Activated CD8-positive, alpha-beta T cell treated with anti-CD3 and anti-CD28 coated beads for 36 hours (primary cell): ENCODE results near the gene TICAM1. TPM values are rescaled to one million over a fixed set of nuclear protein-coding genes. Genes with fewer than 3 reads are reported as not detected.
"Not testable (repeated sequence)": the region's sequence is repeated elsewhere in the genome, so short reads cannot be mapped to it uniquely, and the experiment has no call there.

Experiments used
- ATAC-seq: fragments of 200-7000 bp; cut with Tn5 transposase; one replicate; pipeline ENCODE4 v1.10.0; 2021; ENCODE audit warnings: mild to moderate bottlenecking, moderate library complexity
- CTCF ChIA-PET: fragments of 350-600 bp; sonication (Branson Sonifier 250); formaldehyde crosslinking; loops from one replicate; lab custom pipeline; 2021; ENCODE audit warnings: antibody characterized with exemption; lab: Charles Lee
- POLR2A ChIA-PET: fragments of 350-600 bp; sonication (Branson Sonifier 250); formaldehyde crosslinking; loops from one replicate; lab custom pipeline; 2021; ENCODE audit warnings: antibody characterized with exemption; lab: Charles Lee
- DNase-seq: peaks from one replicate; pipeline ENCODE4 v3.0.0-alpha.2; 2020
- H3K27ac Mint-ChIP-seq: one replicate; pipeline ENCODE4 v1.8.0; 2021; ENCODE audit warnings: mild to moderate bottlenecking, mixed read lengths
- H3K27me3 Mint-ChIP-seq: one replicate; pipeline ENCODE4 v1.8.0; 2021; ENCODE audit warnings: mixed read lengths
- H3K36me3 Mint-ChIP-seq: one replicate; pipeline ENCODE4 v1.8.0; 2021; ENCODE audit warnings: low read depth, mixed read lengths
- H3K4me1 Mint-ChIP-seq: one replicate; pipeline ENCODE4 v1.8.0; 2021; ENCODE audit warnings: low read depth, mixed read lengths
- H3K4me3 Mint-ChIP-seq: one replicate; pipeline ENCODE4 v1.8.0; 2021; ENCODE audit warnings: mild to moderate bottlenecking, moderate library complexity, mixed read lengths
- H3K9me3 Mint-ChIP-seq: one replicate; pipeline ENCODE4 v1.8.0; 2021; ENCODE audit warnings: mixed read lengths
- intact Hi-C: fragments of 100-400 bp; cut with micrococcal nuclease; formaldehyde crosslinking; loops from one replicate; pipeline ENCODE4 v1.10.0; 2022
- total RNA-seq, 2 experiments: library from RNA; stranded (reverse); gene quantifications; one replicate each; pipeline ENCODE4 v1.2.3, GENCODE V29; 2021
- TF ChIP-seq, protein P1 (sequence below): fragments of 200-600 bp; IDR thresholded peaks from one replicate; pipeline ENCODE4 v1.8.0; 2022; ENCODE audit warnings: antibody characterized with exemption, mild to moderate bottlenecking

Gene TICAM1
- total RNA-seq, 2 experiments from 2014 or later, result 17.4 to 17.5 TPM

DNA sequence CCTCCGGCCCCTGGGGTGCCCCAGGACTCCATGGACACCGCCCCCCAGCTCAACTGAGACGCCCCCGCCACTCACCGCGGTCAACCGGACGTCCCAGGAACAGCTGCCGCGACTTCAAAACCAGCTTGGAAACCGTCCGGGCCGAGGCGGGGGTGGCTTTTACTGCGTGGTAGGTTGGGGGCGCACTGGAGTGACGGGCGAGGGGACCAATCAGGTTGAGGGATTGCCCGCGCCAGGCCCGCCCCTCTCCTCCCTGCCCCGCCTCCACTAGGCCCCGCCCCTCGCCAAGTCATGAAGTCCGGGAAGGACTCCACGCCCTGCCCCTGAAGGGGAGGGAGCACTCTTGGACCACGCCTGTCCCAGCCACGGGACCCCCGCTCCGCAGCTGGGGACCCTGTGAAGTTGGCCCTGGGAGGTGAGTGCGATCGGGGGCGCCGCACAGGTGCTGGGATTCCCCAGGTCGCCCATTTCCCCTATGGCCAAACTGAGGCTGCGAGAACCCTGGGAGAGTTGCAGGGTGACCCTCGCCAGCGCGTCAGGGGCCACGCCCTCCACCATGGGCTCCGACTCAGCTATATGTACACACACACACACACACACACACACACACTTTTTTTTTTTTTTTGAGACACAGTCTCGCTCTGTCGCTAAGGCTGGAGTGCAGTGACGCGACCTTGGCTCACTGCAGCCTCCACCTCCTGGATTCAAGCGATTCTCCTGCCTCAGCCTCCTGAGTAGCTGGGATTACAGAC is 36.2 kb upstream of the TICAM1 start, which contains the start of gene PLIN3:
Gene PLIN3 (minus strand): TSS at position 134 of the 752 bp plus-strand sequence. CDS start 6,273 bp downstream, outside the sequence.
- DNase-seq, result peak; percentile 97
- Mint-ChIP-seq H3K36me3 (no peaks in the 10 kb centered on the region), H3K27me3 (peaks cover 2% of the 10 kb centered on the region), H3K4me3 (peak within 1 kb of the TSS; percentile 75), H3K9me3 (no peaks in the 10 kb centered on the region), H3K4me1 (peaks cover 15% of the 10 kb centered on the region), H3K27ac (peak within 1 kb of the TSS; percentile 59)
- CTCF ChIA-PET, result interaction anchor here (1.1 to 8.5 kb wide), 9 partner anchors 17 to 164 kb away, joined by 3 to 110 read pairs (median 5); partner anchors contain the start of gene TICAM1
- TF ChIP-seq, protein P1, sequence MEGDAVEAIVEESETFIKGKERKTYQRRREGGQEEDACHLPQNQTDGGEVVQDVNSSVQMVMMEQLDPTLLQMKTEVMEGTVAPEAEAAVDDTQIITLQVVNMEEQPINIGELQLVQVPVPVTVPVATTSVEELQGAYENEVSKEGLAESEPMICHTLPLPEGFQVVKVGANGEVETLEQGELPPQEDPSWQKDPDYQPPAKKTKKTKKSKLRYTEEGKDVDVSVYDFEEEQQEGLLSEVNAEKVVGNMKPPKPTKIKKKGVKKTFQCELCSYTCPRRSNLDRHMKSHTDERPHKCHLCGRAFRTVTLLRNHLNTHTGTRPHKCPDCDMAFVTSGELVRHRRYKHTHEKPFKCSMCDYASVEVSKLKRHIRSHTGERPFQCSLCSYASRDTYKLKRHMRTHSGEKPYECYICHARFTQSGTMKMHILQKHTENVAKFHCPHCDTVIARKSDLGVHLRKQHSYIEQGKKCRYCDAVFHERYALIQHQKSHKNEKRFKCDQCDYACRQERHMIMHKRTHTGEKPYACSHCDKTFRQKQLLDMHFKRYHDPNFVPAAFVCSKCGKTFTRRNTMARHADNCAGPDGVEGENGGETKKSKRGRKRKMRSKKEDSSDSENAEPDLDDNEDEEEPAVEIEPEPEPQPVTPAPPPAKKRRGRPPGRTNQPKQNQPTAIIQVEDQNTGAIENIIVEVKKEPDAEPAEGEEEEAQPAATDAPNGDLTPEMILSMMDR, result no peak
- intact Hi-C loops, result no loop called here
- POLR2A ChIA-PET, result interaction anchor here (0.6 to 8.6 kb wide), 8 partner anchors 12 to 213 kb away, joined by 3 to 82 read pairs (median 3); no protein-coding TSS in a partner anchor
- ATAC-seq, result peak; percentile 95

DNA sequence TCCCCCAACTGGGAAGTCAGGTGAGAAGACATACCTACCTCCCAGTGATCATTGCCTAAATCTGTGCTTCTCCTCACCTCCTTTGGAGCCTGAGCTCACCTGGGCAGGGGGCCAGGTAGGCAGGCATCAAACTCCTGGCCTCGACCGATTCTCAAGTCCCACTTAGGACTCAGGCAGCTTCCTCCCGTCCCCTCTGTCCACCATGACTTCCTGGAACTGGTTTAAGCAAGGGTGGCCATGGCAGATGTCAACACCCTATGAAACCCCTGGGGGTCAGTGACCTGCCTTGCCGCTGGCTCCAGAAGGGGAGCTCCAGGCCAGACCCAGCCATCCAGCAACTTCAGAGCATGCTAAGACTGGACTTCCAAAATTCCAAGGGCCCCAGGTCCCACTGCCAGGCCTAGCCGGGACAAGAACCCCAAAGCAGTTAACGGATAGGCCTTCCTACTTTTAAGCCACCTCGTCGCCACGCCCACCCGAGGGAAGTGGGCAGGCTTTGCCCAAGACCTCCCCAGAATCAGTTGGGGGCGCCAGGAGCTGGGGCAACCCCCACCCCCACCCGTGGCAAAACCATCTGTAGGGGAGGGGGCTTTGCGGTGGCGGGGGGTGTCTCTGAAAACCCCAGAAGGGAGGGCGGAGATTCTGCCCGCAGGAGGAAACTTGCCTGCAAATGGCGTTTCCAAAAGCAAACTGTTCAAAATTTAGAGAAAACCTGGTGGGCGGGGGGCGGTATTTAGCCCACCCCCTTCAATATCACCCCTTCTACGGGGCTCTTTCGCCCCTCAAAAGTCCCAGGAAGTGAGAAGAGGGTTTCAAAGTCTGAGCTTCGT is 35.3 kb upstream of the TICAM1 start:
- TF ChIP-seq, protein P1, result no peak
- Mint-ChIP-seq H3K27ac (peak overlapping the region; percentile 59), H3K4me1 (peaks cover 12% of the 10 kb centered on the region), H3K27me3 (peaks cover 2% of the 10 kb centered on the region), H3K4me3 (peak overlapping the region; percentile 75), H3K9me3 (no peaks in the 10 kb centered on the region), H3K36me3 (no peaks in the 10 kb centered on the region)
- CTCF ChIA-PET, result interaction anchor here (1.1 to 8.5 kb wide), 10 partner anchors 15 to 172 kb away, joined by 3 to 110 read pairs (median 5); no protein-coding TSS in a partner anchor
- intact Hi-C loops, result no loop called here
- ATAC-seq (peak; percentile 6), DNase-seq (peak; percentile 75)
- POLR2A ChIA-PET, result interaction anchor here (0.6 to 8.6 kb wide), 8 partner anchors 13 to 213 kb away, joined by 3 to 82 read pairs (median 3); no protein-coding TSS in a partner anchor

DNA sequence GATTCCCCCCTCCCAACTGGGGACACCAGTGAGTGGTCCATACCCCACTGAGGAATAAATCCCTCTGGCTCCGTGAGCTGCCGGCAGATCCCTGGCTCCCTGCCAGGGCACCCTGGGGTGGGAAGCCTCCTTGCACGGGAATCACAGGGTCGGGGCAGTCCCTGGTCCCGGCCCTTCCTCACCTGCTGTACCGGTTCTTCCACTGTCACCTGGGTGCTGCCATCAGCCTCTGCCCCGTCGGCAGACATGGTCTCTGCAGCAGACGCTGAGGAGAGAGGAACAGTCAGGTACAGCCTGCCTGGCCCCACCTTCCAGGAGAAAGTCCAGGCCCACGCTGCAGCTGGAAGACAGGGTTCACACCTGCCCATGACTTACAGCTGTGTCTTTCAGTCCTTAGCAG is 29.6 kb upstream of the TICAM1 start:
- TF ChIP-seq, protein P1, result no peak
- Mint-ChIP-seq H3K4me1 (no peaks in the 10 kb centered on the region), H3K27me3 (no peaks in the 10 kb centered on the region), H3K36me3 (no peaks in the 10 kb centered on the region), H3K27ac (no peak overlapping the region), H3K4me3 (no peak overlapping the region), H3K9me3 (no peaks in the 10 kb centered on the region)
- ATAC-seq (no peak), DNase-seq (no peak)
- ChIA-PET CTCF (interaction anchor here (0.5 to 8.2 kb wide), 3 partner anchors 10 to 149 kb away, joined by 3 to 52 read pairs (median 20); no protein-coding TSS in a partner anchor), POLR2A (interaction anchor here (0.9 kb wide), 1 partner anchor 36 kb away, joined by 3 read pairs; no protein-coding TSS in a partner anchor)
- intact Hi-C loops, result no loop called here

DNA sequence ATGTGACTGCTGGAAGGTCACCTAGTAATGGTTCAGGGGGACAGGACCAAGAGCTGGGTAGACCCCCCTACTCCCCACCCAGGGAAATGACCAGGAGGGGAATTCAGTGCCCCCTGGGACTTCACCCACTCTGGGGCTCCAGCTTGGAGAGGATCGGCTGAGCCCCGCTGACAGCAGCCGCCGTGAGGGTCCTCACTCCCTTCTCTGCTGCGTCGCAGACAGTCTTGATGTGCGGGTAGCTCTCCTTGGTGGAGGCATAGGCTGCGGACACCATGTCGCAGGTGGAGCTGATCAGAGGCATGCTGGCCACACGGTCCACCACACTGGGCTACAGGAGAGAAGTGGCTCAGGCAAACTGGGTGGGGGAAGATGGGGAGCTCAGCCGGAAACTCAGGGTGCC is 28.2 kb upstream of the TICAM1 start:
- DNase-seq, result no peak
- no peaks in the 10 kb centered on the region for H3K9me3 Mint-ChIP-seq
- no peaks in the 10 kb centered on the region for H3K27me3 Mint-ChIP-seq
- no peak overlapping the region for H3K27ac Mint-ChIP-seq
- no peaks in the 10 kb centered on the region for H3K4me1 Mint-ChIP-seq
- TF ChIP-seq, protein P1, result no peak
- no peaks in the 10 kb centered on the region for H3K36me3 Mint-ChIP-seq
- POLR2A ChIA-PET, result no interaction called here
- intact Hi-C loops, result no loop called here
- no peak for ATAC-seq
- H3K4me3 Mint-ChIP-seq, result no peak overlapping the region
- CTCF ChIA-PET, result interaction anchor here (1.3 to 4.4 kb wide), 3 partner anchors 8 to 171 kb away, joined by 4 to 20 read pairs (median 10); no protein-coding TSS in a partner anchor

DNA sequence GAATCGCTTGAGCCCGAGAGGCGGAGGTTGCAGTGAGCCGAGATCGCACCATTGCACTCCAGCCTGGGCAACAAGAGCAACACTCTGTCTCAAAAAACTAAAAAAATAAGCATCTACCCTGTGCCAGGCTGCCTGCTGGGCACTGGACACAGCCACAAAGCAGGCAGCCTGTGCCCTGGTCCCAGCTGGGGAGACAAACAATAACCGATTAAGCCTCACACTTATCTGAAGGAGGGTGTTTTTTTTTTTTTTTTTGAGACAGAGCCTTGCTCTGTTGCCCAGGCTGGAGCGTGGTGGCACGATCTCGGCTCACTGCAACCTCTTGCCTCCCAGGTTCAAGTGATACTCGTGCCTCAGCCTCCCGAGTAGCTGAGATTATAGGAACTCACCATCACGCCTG is 25.0 kb upstream of the TICAM1 start:
- ATAC-seq, POLR2A ChIA-PET, H3K9me3 Mint-ChIP-seq, H3K27me3 Mint-ChIP-seq, H3K27ac Mint-ChIP-seq, H3K4me3 Mint-ChIP-seq, H3K36me3 Mint-ChIP-seq, intact Hi-C loops, H3K4me1 Mint-ChIP-seq, DNase-seq: not testable (repeated sequence)
- CTCF ChIA-PET, result interaction anchor here (12.0 kb wide), 1 partner anchor 49 kb away, joined by 310 read pairs; no protein-coding TSS in a partner anchor

DNA sequence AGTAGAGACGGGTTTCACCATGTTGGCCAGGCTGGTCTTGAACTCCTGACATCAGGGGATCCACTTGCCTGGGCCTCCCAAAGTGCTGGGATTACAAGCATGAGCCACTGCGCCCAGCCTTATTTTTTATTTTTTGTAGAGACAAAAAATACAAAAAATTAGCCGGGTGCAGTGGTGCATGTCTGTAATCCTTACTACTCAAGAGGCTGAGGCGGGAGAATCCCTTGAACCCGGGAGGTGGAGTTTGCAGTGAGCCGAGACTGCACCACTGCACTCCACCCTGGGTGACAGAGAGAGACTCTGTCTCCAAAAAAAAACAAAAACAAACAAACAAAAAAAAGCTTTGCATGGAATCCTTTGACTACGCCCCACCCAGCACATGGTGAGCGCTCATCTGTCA is 22.0 kb upstream of the TICAM1 start:
- H3K4me1 Mint-ChIP-seq, H3K27me3 Mint-ChIP-seq, ATAC-seq, H3K36me3 Mint-ChIP-seq, H3K27ac Mint-ChIP-seq, DNase-seq, H3K4me3 Mint-ChIP-seq, H3K9me3 Mint-ChIP-seq: not testable (repeated sequence)
- ChIA-PET POLR2A (interaction anchor here (1.2 kb wide), 1 partner anchor 14 kb away, joined by 3 read pairs; the partner anchor contains the start of gene PLIN3), CTCF (interaction anchor here (1.1 to 12.0 kb wide), 3 partner anchors 46 to 129 kb away, joined by 4 to 310 read pairs (median 4); partner anchors contain the start of gene DPP9)
- intact Hi-C loops, result loop anchor here (2.0 kb wide), 1 partner anchor 45 kb away; no protein-coding TSS in a partner anchor
